HFFc6 (cell line): ENCODE measurements around the gene NT5C. TPM values are rescaled to one million over a fixed set of nuclear protein-coding genes. Genes with fewer than 3 reads are reported as not detected.

Experiments
- DNase-seq: peaks from one replicate; pipeline ENCODE4 v3.0.0-alpha.2; 2018
- H3K27ac Mint-ChIP-seq: 2 replicates; pipeline ENCODE4 v1.8.0; 2020; ENCODE audit warnings: mild to moderate bottlenecking, mixed read lengths
- H3K27me3 Mint-ChIP-seq: 2 replicates; pipeline ENCODE4 v1.8.0; 2021; ENCODE audit warnings: mild to moderate bottlenecking, moderate library complexity, mixed read lengths; ENCODE audit not compliant: insufficient read depth
- H3K36me3 Mint-ChIP-seq: 2 replicates; pipeline ENCODE4 v1.8.0; 2021; ENCODE audit warnings: low read depth, mixed read lengths
- H3K4me1 Mint-ChIP-seq: 2 replicates; pipeline ENCODE4 v1.8.0; 2020; ENCODE audit warnings: low read depth, mixed read lengths
- H3K4me3 Mint-ChIP-seq: 2 replicates; pipeline ENCODE4 v1.8.0; 2020; ENCODE audit warnings: mild to moderate bottlenecking, moderate library complexity, mixed read lengths
- H3K9me3 Mint-ChIP-seq: 2 replicates; pipeline ENCODE4 v1.8.0; 2020; ENCODE audit warnings: mild to moderate bottlenecking, mixed read lengths
- total RNA-seq, 6 experiments: library from RNA; stranded (reverse); fragmentation: NEBNext Ultra II Directional; extraction: Animal tissue kit (Norgen Biotek cat#: 25700); gene quantifications; 2 replicates in 1 of 6; 3 replicates in 5 of 6; pipeline ENCODE4 v1.2.3, GENCODE V29; 2021
- TF ChIP-seq, protein P1 (sequence below): fragments of 200-600 bp; sonication (generic); IDR thresholded peaks from 2 replicates; pipeline ENCODE4 v1.5.0; 2021; ENCODE audit warnings: antibody characterized with exemption, mild to moderate bottlenecking

NT5C gene
- total RNA-seq, 6 experiments from 2014 or later: 30.4 to 41.7 (median 36.3) TPM

DNA sequence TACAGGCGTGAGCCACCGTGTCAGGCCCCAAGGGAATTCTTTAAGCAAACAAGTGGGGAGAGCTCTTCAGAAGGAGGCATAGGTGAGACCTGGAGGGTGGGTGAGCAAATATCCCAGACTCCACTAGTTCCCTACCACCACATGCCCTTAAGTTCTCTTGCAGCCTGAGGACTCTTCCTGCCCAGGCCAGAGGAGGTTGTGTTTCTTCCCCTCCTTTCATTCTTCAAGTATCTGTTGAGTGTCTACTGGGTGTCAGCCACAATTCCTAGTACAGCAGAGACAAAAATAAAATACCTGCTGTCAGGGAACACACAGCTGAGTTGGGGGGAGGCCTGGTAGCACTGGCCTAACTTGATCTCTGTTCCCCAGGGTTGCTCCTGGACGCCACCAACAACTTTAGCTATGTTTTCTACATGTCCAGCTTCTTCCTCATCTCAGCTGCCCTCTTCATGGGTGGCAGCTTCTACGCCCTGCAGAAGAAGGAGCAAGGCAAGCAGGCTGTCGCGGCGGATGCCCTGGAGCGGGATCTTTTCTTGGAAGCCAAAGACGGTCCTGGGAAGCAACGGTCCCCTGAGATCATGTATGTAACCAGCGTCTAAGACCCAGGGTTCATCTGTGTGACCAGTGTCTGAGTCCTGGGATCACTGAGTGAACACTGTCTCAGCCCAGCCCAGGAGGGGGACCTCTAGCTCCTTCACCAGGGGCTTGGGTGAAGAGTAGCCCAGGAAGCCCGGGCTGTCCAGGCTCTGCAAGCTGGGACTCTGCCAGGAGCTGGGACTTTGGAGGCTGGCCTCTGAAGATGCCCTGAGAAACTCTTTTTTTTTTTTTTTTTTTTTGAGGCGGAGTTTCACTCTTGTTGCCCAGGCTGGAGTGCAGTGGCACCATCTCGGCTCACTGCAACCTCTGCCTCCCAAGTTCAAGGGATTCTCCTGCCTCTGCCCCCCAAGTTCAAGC, 27.7 kb downstream of the NT5C start:
- H3K4me3 Mint-ChIP-seq: no peak overlapping the region
- no peak for DNase-seq
- no peak overlapping the region; the same call in 1 of the 2 replicates for H3K27ac Mint-ChIP-seq
- H3K36me3 Mint-ChIP-seq: peaks cover 17% of the 10 kb centered on the region
- TF ChIP-seq, protein P1, sequence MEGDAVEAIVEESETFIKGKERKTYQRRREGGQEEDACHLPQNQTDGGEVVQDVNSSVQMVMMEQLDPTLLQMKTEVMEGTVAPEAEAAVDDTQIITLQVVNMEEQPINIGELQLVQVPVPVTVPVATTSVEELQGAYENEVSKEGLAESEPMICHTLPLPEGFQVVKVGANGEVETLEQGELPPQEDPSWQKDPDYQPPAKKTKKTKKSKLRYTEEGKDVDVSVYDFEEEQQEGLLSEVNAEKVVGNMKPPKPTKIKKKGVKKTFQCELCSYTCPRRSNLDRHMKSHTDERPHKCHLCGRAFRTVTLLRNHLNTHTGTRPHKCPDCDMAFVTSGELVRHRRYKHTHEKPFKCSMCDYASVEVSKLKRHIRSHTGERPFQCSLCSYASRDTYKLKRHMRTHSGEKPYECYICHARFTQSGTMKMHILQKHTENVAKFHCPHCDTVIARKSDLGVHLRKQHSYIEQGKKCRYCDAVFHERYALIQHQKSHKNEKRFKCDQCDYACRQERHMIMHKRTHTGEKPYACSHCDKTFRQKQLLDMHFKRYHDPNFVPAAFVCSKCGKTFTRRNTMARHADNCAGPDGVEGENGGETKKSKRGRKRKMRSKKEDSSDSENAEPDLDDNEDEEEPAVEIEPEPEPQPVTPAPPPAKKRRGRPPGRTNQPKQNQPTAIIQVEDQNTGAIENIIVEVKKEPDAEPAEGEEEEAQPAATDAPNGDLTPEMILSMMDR: no peak
- peaks cover 2% of the 10 kb centered on the region for H3K27me3 Mint-ChIP-seq
- peaks cover 7% of the 10 kb centered on the region; the same call in 1 of the 2 replicates for H3K4me1 Mint-ChIP-seq
- H3K9me3 Mint-ChIP-seq: no peaks in the 10 kb centered on the region

DNA sequence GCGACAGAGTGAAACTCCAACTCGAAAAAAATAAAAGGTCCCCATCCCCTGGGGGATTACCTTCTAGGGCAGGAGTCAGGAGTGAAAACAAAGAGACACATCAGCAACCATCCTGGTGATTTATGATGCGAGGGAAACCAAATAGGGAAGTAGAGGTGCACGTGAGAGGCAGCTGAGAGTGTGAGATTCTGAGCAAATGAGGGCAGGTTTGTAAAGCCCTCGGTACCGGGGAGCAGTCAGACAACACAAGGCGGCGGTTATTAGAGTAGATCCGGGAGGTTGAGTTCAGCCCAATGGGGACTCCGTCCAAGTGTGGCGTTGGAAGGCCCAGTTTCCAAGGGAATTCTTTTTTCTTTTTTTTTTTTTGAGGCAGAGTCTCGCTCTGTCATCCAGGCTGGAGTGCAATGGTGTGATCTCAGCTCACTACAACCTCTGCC, 29.1 kb downstream of the NT5C start:
- DNase-seq: no peak
- H3K27ac Mint-ChIP-seq: no peak overlapping the region
- peaks cover 23% of the 10 kb centered on the region for H3K36me3 Mint-ChIP-seq
- H3K27me3 Mint-ChIP-seq: no peaks in the 10 kb centered on the region; the same call in none of the 2 replicates
- H3K4me3 Mint-ChIP-seq: no peak overlapping the region
- H3K9me3 Mint-ChIP-seq: no peaks in the 10 kb centered on the region
- H3K4me1 Mint-ChIP-seq: no peaks in the 10 kb centered on the region
- TF ChIP-seq, protein P1: no peak

DNA sequence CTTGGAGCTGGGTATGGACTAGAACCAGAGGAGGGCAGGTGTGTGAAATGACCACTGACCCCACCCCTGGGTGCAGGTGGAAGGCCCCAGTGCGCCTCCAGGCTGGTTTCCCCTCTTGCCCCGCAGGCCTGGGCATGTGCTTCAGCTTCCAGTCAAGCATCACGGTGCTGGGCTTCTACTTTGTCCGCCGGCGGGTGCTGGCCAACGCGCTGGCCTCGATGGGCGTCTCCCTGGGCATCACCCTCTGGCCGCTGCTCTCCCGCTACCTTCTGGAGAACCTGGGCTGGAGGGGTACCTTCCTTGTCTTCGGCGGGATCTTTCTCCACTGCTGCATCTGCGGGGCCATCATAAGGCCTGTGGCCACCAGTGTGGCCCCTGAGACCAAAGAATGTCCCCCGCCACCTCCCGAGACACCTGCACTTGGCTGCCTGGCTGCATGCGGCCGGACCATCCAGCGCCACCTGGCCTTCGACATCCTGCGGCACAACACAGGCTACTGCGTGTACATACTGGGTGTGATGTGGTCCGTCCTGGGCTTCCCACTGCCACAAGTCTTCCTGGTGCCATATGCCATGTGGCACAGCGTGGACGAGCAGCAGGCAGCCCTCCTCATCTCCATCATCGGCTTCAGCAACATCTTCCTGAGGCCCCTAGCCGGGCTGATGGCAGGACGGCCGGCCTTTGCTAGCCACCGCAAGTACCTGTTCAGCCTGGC, 31.5 kb downstream of the NT5C start:
- Mint-ChIP-seq H3K4me3 (no peak overlapping the region), H3K36me3 (peaks cover 15% of the 10 kb centered on the region; the same call in 1 of the 2 replicates), H3K4me1 (peaks cover 8% of the 10 kb centered on the region), H3K9me3 (no peaks in the 10 kb centered on the region), H3K27me3 (no peaks in the 10 kb centered on the region; the same call in none of the 2 replicates), H3K27ac (no peak overlapping the region)
- no peak for DNase-seq
- TF ChIP-seq, protein P1: no peak

DNA sequence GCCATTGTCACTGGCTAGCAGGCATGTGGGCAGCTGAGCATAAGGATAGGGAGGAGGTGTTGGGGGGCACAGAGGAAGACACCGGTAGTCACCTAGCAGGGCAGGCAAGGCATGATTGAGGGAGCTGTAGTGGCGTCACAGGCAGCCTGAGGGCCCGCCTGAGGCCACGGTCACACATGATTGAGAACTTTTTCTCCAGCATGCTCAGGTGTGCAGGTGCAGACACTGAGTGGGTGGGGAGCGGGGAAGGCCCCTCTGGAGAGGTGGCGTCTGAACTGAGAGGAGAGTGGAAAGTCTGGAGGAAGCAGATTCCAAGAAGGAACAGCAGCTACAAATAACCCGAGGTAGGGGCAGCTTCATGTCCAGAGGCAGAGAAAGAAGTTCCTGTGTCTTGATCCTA, 32.7 kb downstream of the NT5C start:
- Mint-ChIP-seq H3K9me3 (no peaks in the 10 kb centered on the region), H3K27me3 (no peaks in the 10 kb centered on the region; the same call in none of the 2 replicates), H3K4me3 (no peak overlapping the region), H3K36me3 (peaks cover 15% of the 10 kb centered on the region; the same call in 1 of the 2 replicates), H3K4me1 (peaks cover 8% of the 10 kb centered on the region), H3K27ac (peak overlapping the region; percentile 3; the same call in 1 of the 2 replicates)
- TF ChIP-seq, protein P1: no peak
- no peak for DNase-seq

DNA sequence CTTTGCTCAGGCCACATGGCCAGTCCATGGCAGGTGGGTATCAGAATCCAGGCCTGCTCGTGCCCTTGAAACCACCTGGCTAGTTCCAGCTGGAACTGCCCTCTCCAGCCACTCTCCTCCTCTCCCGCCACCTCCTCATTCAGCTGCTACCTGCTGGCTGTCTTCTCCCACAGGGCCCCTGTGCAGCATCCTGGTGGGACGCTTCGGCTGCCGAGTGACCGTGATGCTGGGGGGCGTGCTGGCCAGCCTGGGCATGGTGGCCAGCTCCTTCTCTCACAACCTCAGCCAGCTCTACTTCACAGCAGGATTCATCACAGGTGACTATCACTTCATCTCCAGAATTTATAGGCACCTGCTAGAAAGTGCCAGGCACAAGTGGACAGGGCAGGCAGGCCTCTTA, 33.7 kb downstream of the NT5C start:
- no peak overlapping the region for H3K27ac Mint-ChIP-seq
- H3K36me3 Mint-ChIP-seq: peaks cover 15% of the 10 kb centered on the region; the same call in 1 of the 2 replicates
- H3K9me3 Mint-ChIP-seq: no peaks in the 10 kb centered on the region
- no peak overlapping the region for H3K4me3 Mint-ChIP-seq
- no peak for DNase-seq
- TF ChIP-seq, protein P1: no peak
- peaks cover 8% of the 10 kb centered on the region for H3K4me1 Mint-ChIP-seq
- no peaks in the 10 kb centered on the region; the same call in none of the 2 replicates for H3K27me3 Mint-ChIP-seq
